Stomach smooth muscle (tissue), 2 donors: ENCODE measurements around the gene RALGPS1.

ENCODE experiments used
- H3K27ac ChIP-seq: one replicate; pipeline ENCODE4 v1.7.0; 2013; ENCODE audit warnings: mild to moderate bottlenecking, low read length, inconsistent platforms
- H3K27me3 ChIP-seq, 2 donors: one replicate each; pipeline ENCODE4 v1.7.0; 2013; ENCODE audit warnings: low read length in 2 of 2; ENCODE audit not compliant: insufficient read depth in 2 of 2, control insufficient read depth in 1 of 2
- H3K36me3 ChIP-seq, 2 donors: one replicate each; pipeline ENCODE4 v1.7.0; 2013; ENCODE audit warnings: low read length in 2 of 2; ENCODE audit not compliant: control insufficient read depth in 2 of 2, insufficient read depth in 2 of 2
- H3K4me1 ChIP-seq: one replicate; pipeline ENCODE4 v1.7.0; 2013; ENCODE audit warnings: low read length; ENCODE audit not compliant: control insufficient read depth, insufficient read depth
- H3K4me3 ChIP-seq, 2 donors: one replicate each; pipeline ENCODE4 v1.7.0; 2013; ENCODE audit warnings: low read length in 2 of 2
- H3K9ac ChIP-seq, 2 donors: one replicate each; pipeline ENCODE4 v1.7.0; 2013; ENCODE audit warnings: low read length in 2 of 2, mild to moderate bottlenecking in 1 of 2
- H3K9me3 ChIP-seq, 2 donors: one replicate each; pipeline ENCODE4 v1.7.0; 2013; ENCODE audit warnings: low read length in 2 of 2; ENCODE audit not compliant: control insufficient read depth in 2 of 2
- donor health status: healthy.
- donor health status: Pancreatic carcinoma.

Gene RALGPS1

DNA sequence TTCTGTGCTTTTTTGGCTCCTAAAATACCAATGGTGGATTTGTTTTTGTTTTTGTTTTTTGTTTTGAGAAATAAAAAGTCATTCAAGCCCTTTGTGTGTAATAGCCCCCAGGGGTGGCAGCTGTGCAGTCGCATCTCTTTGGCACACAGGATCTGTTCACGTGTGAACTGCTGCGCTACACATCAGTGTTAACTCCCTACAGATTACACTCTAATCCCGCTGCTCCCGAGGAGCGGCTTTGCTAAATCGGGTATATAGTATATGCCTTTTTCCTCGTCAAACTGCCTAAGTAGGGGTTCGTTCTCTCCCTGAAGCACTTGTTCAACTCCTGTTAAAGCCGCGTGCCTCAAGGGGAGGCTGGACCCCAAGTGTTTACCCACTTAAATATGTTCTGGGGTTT lies 31.8 kb upstream of the RALGPS1 start:
- Histone ChIP-seq H3K4me3 (no peak overlapping the region), H3K27ac (no peak overlapping the region), H3K27me3 (no peaks in the 10 kb centered on the region), H3K9me3 (no peaks in the 10 kb centered on the region), H3K9ac (no peak overlapping the region), H3K4me1 (peaks cover 4% of the 10 kb centered on the region), H3K36me3 (peaks cover 21 to 25% of the 10 kb centered on the region in 2 donors)

DNA sequence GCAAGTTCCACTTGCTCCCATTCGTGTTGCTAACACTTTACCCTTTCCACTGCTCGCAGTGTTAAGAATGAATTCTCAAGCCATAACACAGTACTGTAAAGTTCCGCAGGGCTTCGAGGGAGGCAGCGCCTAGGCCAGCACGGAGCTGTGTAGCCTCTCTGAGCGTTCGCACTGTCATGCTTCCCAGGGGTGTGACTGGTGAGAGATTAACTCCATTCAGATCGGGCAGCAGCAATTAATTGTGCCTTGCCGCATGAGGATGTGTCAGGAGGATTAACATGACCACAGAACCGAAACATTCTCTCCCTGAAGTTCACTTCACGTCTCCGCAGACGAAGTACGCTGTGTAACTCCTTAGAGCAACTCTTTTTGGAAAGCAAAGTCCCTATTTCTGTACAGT lies 30.9 kb upstream of the RALGPS1 start:
- Histone ChIP-seq H3K4me3 (no peak overlapping the region), H3K9me3 (no peaks in the 10 kb centered on the region), H3K27ac (no peak overlapping the region), H3K27me3 (no peaks in the 10 kb centered on the region), H3K36me3 (peaks cover 21 to 25% of the 10 kb centered on the region in 2 donors), H3K9ac (no peak overlapping the region), H3K4me1 (peaks cover 4% of the 10 kb centered on the region)

GRCh38 chr9:126885131-126885641 lies 29.4 kb upstream of the RALGPS1 start:
- Histone ChIP-seq H3K27me3 (no peaks in the 10 kb centered on the region), H3K9me3 (no peaks in the 10 kb centered on the region), H3K4me1 (peaks cover 4% of the 10 kb centered on the region), H3K9ac (no peak overlapping the region), H3K4me3 (no peak overlapping the region), H3K27ac (no peak overlapping the region), H3K36me3 (peaks cover 16 to 18% of the 10 kb centered on the region in 2 donors)

DNA sequence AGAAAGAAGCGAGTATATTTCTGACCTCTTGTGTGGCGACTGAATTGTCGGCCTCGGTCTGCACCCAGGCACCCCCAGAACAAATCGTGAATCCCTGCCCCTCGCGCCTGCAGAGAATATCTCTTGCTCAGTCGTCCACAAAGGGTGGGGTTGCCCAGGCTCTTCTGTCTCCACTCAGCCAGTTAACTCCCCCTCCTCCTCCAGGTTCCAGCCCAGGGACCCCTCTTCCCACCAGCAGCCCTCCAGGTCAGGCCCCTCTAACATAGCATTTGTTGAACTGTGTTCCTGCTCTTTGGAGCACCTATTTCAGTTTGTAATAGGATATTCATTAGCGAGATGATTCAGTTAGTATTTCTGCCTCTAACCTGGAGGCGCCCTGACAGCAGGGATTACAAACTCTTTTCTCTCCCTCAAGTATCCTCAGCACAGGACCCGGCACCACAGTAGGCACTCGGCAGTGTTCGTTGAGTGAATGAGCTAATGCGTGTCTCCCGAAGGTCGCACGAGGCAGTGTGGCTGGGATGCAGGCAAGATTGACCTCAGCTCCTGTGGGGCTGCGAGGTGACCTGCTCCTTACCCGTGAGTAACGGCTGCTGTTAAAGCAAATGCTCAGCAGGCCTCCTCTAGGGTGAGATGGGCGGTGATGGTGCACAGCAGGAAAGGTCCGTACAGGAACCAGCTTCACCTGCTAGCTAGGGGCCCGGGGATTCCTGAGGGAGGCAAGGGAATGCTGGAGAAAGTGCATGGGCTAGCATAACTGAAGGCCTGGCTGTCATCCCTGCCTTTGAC lies 28.4 kb upstream of the RALGPS1 start:
- no peaks in the 10 kb centered on the region for H3K27me3 ChIP-seq
- H3K36me3 ChIP-seq, result peaks cover 8 to 12% of the 10 kb centered on the region in 2 donors
- H3K4me3 ChIP-seq, result no peak overlapping the region
- H3K27ac ChIP-seq, result no peak overlapping the region
- H3K4me1 ChIP-seq, result peaks cover 4% of the 10 kb centered on the region
- H3K9me3 ChIP-seq, result no peaks in the 10 kb centered on the region
- no peak overlapping the region for H3K9ac ChIP-seq

DNA sequence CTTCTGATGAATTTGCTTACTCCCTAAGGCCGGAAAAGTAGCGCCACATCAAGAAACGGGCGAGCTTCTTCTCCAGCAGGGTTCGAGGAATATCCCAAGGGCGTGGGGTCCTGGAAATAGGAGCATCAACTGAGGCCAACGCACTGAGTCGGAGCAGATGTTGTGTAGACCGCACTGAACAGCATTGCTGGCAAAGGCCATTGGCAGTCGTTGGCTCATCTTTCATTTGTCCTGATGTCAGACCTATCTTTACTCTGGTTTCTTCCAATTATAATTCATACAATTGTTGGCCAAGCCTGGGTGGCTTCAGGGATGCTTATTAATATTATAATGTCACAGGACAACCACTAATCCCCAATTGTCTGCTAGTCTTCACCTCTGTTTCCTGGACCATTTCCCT lies 27.7 kb upstream of the RALGPS1 start:
- H3K9me3 ChIP-seq, result no peaks in the 10 kb centered on the region
- peaks cover 4% of the 10 kb centered on the region for H3K4me1 ChIP-seq
- no peak overlapping the region for H3K4me3 ChIP-seq
- H3K27me3 ChIP-seq, result no peaks in the 10 kb centered on the region
- peaks cover 6 to 8% of the 10 kb centered on the region in 2 donors for H3K36me3 ChIP-seq
- no peak overlapping the region for H3K27ac ChIP-seq
- no peak overlapping the region for H3K9ac ChIP-seq

GRCh38 chr9:126891676-126892075 lies 22.9 kb upstream of the RALGPS1 start:
- no peaks in the 10 kb centered on the region for H3K36me3 ChIP-seq
- no peak overlapping the region for H3K4me3 ChIP-seq
- H3K4me1 ChIP-seq, result peaks cover 4% of the 10 kb centered on the region
- no peak overlapping the region for H3K9ac ChIP-seq
- H3K9me3 ChIP-seq, result no peaks in the 10 kb centered on the region
- H3K27me3 ChIP-seq, result no peaks in the 10 kb centered on the region
- no peak overlapping the region for H3K27ac ChIP-seq

GRCh38 chr9:126893079-126893478 lies 21.5 kb upstream of the RALGPS1 start:
- Histone ChIP-seq H3K27ac (no peak overlapping the region), H3K27me3 (no peaks in the 10 kb centered on the region), H3K4me3 (no peak overlapping the region), H3K9ac (no peak overlapping the region), H3K36me3 (no peaks in the 10 kb centered on the region), H3K9me3 (no peaks in the 10 kb centered on the region), H3K4me1 (no peaks in the 10 kb centered on the region)

GRCh38 chr9:126894052-126894603 lies 20.5 kb upstream of the RALGPS1 start:
- H3K9me3 ChIP-seq, result no peaks in the 10 kb centered on the region
- H3K4me1 ChIP-seq, result no peaks in the 10 kb centered on the region
- H3K27me3 ChIP-seq, result no peaks in the 10 kb centered on the region
- no peaks in the 10 kb centered on the region for H3K36me3 ChIP-seq
- H3K4me3 ChIP-seq, result no peak overlapping the region
- no peak overlapping the region for H3K9ac ChIP-seq
- no peak overlapping the region for H3K27ac ChIP-seq

DNA sequence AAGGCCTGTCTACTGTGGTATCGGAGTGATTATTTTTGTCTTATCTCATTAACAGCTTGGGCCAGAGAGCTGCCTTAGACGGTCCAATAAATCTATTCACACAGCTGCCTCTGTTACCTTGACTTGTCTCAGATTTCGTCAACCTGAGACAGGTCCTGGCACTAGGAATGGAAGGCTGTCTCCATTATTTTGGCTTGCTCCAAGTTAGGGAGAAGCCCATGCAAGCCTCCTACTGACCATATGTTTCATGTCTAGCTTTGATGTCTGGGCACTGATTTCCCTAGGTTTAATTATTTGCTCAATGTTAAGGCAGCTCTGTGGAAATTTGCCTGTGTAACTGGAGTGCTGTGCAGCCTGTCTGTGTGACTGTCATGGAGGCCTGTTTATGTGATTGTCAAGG lies 12.4 kb upstream of the RALGPS1 start:
- Histone ChIP-seq H3K27ac (no peak overlapping the region), H3K9ac (no peak overlapping the region), H3K4me1 (no peaks in the 10 kb centered on the region), H3K36me3 (no peaks in the 10 kb centered on the region), H3K27me3 (no peaks in the 10 kb centered on the region), H3K9me3 (no peaks in the 10 kb centered on the region), H3K4me3 (no peak overlapping the region)

- Histone ChIP-seq H3K36me3 (no peaks in the 10 kb centered on the region), H3K27me3 (no peaks in the 10 kb centered on the region), H3K4me3 (no peak overlapping the region), H3K4me1 (no peaks in the 10 kb centered on the region), H3K9ac (no peak overlapping the region), H3K27ac (no peak overlapping the region), H3K9me3 (no peaks in the 10 kb centered on the region)
These were observed 10.0 kb upstream of the RALGPS1 start for GRCh38 chr9:126904586-126904985.

DNA sequence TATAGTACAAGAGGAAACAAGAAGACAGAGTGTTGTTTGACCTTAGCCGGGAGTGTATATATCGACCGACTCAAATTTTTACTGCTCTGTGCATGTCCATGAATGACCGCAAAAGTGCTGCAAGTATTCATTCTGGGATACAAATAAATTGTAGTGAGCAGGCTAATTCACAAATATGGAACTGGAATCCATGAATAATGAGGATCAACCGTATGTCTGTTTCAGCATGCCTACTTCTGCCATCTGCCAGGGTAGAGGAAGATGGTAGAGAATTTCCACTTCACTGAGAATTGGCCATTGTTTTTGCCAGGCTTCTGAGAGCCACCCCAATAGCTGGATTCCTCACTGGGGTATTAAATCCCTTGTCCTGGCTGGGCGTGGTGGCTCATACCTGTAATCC lies 8.5 kb upstream of the RALGPS1 start:
- H3K36me3 ChIP-seq, result no peaks in the 10 kb centered on the region
- peaks cover 0 to 2% of the 10 kb centered on the region in 2 donors for H3K27me3 ChIP-seq
- H3K9me3 ChIP-seq, result no peaks in the 10 kb centered on the region
- no peak overlapping the region for H3K4me3 ChIP-seq
- H3K9ac ChIP-seq, result no peak overlapping the region
- H3K27ac ChIP-seq, result no peak overlapping the region
- H3K4me1 ChIP-seq, result no peaks in the 10 kb centered on the region
